ENCODE data around the gene NTN4.

Gene NTN4

DNA sequence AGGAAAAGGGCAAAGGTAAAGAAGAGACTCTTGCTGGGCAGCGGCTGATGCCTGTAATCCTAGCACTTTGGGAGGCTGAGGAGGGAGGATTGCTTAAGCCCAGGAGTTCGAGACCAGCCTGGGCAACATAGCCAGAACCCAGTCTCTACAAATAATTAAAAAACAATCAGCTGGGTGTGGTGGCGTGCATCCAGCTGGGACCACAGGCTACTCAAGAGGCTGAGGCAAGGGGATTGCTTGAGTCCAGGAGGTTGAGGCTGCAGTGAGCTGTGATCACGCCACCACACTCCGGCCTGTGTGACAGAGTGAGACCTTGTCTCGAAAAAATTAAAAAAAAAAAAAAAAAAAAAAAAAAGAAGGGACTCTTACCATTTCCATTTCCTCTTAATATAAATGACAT, 138.9 kb downstream of the NTN4 start:
- no peak overlapping the region for H3K27ac ChIP-seq
- no peak for DNase-seq (ENCODE audit: low spot score)
- ChIA-PET CTCF (interaction anchor here (0.6 kb wide), 1 partner anchor 35 kb away, joined by 4 read pairs; no protein-coding TSS in a partner anchor), POLR2A (ENCODE audit: low non-redundant PET) (no interaction called here)
- TF ChIP-seq, protein P1, sequence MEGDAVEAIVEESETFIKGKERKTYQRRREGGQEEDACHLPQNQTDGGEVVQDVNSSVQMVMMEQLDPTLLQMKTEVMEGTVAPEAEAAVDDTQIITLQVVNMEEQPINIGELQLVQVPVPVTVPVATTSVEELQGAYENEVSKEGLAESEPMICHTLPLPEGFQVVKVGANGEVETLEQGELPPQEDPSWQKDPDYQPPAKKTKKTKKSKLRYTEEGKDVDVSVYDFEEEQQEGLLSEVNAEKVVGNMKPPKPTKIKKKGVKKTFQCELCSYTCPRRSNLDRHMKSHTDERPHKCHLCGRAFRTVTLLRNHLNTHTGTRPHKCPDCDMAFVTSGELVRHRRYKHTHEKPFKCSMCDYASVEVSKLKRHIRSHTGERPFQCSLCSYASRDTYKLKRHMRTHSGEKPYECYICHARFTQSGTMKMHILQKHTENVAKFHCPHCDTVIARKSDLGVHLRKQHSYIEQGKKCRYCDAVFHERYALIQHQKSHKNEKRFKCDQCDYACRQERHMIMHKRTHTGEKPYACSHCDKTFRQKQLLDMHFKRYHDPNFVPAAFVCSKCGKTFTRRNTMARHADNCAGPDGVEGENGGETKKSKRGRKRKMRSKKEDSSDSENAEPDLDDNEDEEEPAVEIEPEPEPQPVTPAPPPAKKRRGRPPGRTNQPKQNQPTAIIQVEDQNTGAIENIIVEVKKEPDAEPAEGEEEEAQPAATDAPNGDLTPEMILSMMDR (conservative IDR thresholded peaks at IDR 0.05; ENCODE audit: low read depth), result no peak

DNA sequence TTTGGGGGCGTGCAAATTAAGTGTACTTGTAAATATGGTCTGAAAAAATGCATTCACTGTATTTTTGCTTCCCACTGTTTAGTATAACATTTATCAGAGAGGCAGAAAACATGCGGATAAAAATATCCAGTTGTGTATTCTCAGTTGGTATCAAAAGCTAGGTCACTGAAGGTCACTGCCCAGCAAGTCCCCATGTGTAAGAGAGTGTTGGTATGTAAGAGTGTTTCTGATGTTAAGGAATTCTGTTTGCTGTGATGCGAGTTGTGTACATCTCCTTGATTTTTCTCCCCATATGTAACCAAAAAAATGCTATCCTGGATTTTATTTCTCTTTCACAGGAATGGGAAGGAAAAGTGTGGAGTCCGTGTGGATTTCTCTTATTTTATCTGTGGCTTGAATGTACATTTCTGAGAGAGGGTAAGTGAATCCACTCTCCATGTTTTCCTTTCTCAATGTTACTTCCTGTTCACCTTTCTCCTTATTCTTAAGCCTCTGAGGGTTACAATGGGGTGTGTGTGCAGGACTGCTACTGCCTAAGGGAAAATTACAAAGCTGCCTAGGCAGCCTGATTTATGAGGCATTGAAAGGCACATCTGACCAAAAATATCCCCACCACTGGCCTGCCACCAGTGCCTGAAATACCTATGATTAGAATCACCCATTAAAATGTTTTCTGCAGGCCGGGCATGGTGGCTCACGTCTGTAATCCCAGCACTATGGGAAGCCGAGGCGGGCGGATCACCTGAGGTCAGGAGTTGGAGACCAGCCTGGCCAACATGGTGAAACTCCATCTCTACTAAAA, 141.4 kb downstream of the NTN4 start:
- ChIA-PET POLR2A (ENCODE audit: low non-redundant PET) (no interaction called here), CTCF (interaction anchor here (0.5 kb wide), 1 partner anchor 161 kb away, joined by 3 read pairs; no protein-coding TSS in a partner anchor)
- DNase-seq (ENCODE audit: low spot score), result peak; percentile 94
- peak overlapping the region; percentile 91 for H3K27ac ChIP-seq
- TF ChIP-seq, protein P1 (conservative IDR thresholded peaks at IDR 0.05; ENCODE audit: low read depth), result no peak

DNA sequence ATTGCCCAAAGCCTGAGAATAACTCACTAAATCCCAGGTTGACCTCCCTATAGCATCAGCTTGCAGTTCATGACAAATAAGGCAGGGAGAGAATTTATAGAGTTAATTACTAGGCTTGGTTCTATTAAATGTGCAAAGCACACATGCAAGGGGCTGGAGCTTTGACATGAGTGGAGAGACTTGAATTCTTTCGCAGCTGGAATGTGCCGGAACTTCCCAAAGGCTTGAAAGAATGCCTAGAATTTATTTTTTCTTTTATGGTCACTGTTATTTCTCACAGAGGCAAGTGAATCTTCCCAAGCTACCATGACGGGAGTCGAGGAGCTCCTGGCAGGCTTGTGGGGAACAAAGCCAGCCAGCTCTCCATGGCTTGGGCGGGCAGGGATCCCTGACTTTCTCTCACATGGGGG, 143.8 kb downstream of the NTN4 start:
- POLR2A ChIA-PET (ENCODE audit: low non-redundant PET), result no interaction called here
- CTCF ChIA-PET, result interaction anchor here (0.5 kb wide), 1 partner anchor 15 kb away, joined by 3 read pairs; no protein-coding TSS in a partner anchor
- TF ChIP-seq, protein P1 (conservative IDR thresholded peaks at IDR 0.05; ENCODE audit: low read depth), result no peak
- no peak for DNase-seq (ENCODE audit: low spot score)
- H3K27ac ChIP-seq, result no peak overlapping the region

DNA sequence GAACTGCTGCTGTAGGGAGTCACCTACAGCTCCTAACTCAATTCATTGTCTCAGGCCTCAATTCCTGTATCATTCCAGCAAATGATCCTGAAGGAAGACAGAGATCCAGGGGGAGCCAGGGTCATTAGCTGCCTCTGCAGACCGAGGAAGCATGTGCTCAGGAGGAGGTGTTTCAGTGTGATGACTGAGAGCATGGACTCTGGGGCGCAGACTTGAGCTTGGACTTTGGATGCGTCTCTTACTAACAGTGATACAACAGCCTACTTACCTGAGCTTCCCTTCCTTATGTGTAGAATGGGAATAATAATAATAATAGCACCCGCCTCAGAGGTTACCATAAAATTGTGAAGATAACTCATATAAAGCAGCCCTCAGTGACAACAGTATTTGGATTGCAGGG, 147.3 kb downstream of the NTN4 start:
- no peak for DNase-seq (ENCODE audit: low spot score)
- ChIA-PET CTCF (interaction anchor here (0.6 kb wide), 1 partner anchor 763 kb away, joined by 6 read pairs; no protein-coding TSS in a partner anchor), POLR2A (ENCODE audit: low non-redundant PET) (no interaction called here)
- TF ChIP-seq, protein P1 (conservative IDR thresholded peaks at IDR 0.05; ENCODE audit: low read depth), result no peak
- H3K27ac ChIP-seq, result no peak overlapping the region

DNA sequence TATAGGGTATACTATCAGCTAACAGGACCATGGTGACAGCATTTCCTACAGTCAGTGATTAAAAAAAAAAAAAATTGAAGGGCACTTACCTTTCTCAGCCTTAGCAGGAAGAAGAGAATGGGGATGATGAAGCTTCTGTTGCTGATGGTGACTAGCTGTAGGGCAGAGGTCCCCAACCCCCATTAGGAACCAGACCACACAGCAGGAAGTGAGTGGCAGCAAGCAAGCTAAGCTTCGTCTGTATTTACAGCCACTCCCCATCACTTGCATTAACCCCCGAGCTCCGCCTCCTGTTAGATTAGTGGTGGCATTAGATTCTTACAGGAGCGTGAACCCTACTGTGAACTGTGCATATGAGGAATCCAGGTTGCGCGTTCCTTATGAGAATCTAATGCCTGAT, 148.0 kb downstream of the NTN4 start:
- no peak for DNase-seq (ENCODE audit: low spot score)
- ChIA-PET POLR2A (ENCODE audit: low non-redundant PET) (no interaction called here), CTCF (interaction anchor here (0.6 kb wide), 2 partner anchors 47 to 386 kb away, joined by 3 to 4 read pairs; no protein-coding TSS in a partner anchor)
- no peak overlapping the region for H3K27ac ChIP-seq
- TF ChIP-seq, protein P1 (conservative IDR thresholded peaks at IDR 0.05; ENCODE audit: low read depth), result no peak

DNA sequence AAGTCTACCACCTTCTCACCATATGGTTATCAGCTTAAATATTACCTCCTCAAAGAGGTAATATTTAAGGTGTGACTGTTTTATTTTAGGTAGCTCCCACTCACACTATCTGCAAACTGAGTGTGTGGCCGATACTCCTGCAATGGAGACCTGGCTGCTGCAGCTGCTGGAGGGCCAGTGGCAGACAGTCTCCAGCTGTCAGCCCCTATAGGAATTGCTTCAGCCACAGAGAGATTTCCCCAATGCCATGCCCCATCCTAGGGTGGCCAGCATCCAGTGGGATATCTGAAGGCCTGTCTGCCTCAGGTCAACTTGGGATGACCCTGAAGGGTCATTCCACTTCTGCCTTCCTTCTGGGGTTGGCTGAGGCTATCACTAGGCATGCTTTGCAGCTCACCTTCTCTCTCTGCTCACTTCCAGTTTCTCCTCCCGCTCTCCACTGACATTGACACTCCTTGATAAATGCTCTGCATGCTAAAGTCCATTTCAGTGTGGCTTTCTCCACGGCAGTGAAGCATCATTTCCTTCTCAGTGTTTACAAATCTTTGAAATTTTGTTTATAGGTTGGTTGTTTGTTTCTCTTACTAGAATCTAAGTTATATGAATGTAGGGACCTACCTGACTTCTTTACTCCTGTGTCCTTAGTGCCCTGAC, 149.1 kb downstream of the NTN4 start:
- ChIA-PET CTCF (interaction anchor here (0.8 kb wide), 1 partner anchor 191 kb away, joined by 3 read pairs; no protein-coding TSS in a partner anchor), POLR2A (ENCODE audit: low non-redundant PET) (no interaction called here)
- TF ChIP-seq, protein P1 (conservative IDR thresholded peaks at IDR 0.05; ENCODE audit: low read depth), result no peak
- H3K27ac ChIP-seq, result no peak overlapping the region
- DNase-seq (ENCODE audit: low spot score), result no peak
